Measurements from ENCODE around the gene CALHM3. TPM values are rescaled to one million over a fixed set of nuclear protein-coding genes. Genes with fewer than 3 reads are reported as not detected.
"Not testable (repeated sequence)": the region's sequence is repeated elsewhere in the genome, so short reads cannot be mapped to it uniquely, and the experiment has no call there.

CALHM3 gene
- total RNA-seq, 2 donors from 2014 or later, result 0.52 TPM; not detected in 1

DNA sequence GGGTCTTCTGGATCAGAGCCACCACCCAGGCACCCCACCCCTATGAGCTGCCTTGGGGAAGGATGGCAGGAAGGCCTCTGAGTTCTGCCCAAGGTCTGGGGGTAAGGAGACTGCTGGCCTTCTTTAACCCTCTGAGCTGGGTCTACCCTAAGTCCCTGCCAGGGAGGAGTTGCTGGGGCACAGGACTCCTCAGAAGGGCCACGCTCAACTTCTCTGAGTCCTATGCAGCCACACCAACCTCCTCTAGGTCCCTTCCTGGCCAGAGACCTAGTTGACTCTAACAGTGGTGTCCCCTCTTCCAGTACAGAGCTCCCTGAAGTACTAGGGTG, 11.9 kb upstream of the CALHM3 start:
- Histone ChIP-seq H3K4me1 (peaks cover 20% of the 10 kb centered on the region), H3K4me3 (no peak overlapping the region), H3K36me3 (replicated peaks in 1 of 2; ENCODE audit: insufficient read depth in 1 of 2, low read depth in 2 of 2) (no peaks in the 10 kb centered on the region), H3K27me3 (no peaks in the 10 kb centered on the region), H3K27ac (peak overlapping the region in 1 of 4 donors; percentile 42), H3K9me3 (no peaks in the 10 kb centered on the region)
- ATAC-seq (no peak), DNase-seq (no peak)
- WGBS, 2 donors, result 73% methylated on average over 1 of the region's 1 CpG; no CpG with 5 or more reads in 1 of the 2 donors
- no peak for TF ChIP-seq POLR2A (IDR thresholded peaks at IDR 0.05)
- TF ChIP-seq, protein P1, sequence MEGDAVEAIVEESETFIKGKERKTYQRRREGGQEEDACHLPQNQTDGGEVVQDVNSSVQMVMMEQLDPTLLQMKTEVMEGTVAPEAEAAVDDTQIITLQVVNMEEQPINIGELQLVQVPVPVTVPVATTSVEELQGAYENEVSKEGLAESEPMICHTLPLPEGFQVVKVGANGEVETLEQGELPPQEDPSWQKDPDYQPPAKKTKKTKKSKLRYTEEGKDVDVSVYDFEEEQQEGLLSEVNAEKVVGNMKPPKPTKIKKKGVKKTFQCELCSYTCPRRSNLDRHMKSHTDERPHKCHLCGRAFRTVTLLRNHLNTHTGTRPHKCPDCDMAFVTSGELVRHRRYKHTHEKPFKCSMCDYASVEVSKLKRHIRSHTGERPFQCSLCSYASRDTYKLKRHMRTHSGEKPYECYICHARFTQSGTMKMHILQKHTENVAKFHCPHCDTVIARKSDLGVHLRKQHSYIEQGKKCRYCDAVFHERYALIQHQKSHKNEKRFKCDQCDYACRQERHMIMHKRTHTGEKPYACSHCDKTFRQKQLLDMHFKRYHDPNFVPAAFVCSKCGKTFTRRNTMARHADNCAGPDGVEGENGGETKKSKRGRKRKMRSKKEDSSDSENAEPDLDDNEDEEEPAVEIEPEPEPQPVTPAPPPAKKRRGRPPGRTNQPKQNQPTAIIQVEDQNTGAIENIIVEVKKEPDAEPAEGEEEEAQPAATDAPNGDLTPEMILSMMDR (IDR thresholded peaks at IDR 0.05), result no peak
- intact Hi-C loops (cut with DNase I), result no loop called here

DNA sequence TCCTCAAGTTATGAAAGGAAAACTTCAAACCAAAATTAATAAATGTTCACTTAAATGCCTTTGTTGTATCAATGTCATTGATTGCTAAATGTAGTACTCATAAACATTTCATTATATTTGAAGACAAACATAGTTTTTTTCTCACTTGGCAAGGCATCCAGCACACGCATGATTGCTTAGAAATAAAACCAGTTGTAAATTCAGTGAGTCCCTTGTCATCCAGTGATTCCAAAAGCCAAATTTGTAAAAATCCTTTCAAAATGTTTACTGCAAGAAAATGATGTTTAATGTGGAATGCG, 8.3 kb upstream of the CALHM3 start:
- Histone ChIP-seq H3K27me3 (no peaks in the 10 kb centered on the region), H3K27ac (no peak overlapping the region), H3K4me3 (no peak overlapping the region), H3K36me3 (replicated peaks in 1 of 2; ENCODE audit: insufficient read depth in 1 of 2, low read depth in 2 of 2) (no peaks in the 10 kb centered on the region), H3K9me3 (no peaks in the 10 kb centered on the region), H3K4me1 (peaks cover 3% of the 10 kb centered on the region)
- ATAC-seq (no peak), DNase-seq (no peak)
- intact Hi-C loops (cut with DNase I), result no loop called here
- TF ChIP-seq, protein P1 (IDR thresholded peaks at IDR 0.05), result no peak
- TF ChIP-seq POLR2A (IDR thresholded peaks at IDR 0.05), result no peak
- 57 to 62% methylated on average over 2 of the region's 2 CpGs for WGBS, 2 donors

- H3K27ac ChIP-seq, ATAC-seq: not testable (repeated sequence)
Observed at GRCh38 chr10:103486635-103487409, 7.8 kb upstream of the CALHM3 start.

DNA sequence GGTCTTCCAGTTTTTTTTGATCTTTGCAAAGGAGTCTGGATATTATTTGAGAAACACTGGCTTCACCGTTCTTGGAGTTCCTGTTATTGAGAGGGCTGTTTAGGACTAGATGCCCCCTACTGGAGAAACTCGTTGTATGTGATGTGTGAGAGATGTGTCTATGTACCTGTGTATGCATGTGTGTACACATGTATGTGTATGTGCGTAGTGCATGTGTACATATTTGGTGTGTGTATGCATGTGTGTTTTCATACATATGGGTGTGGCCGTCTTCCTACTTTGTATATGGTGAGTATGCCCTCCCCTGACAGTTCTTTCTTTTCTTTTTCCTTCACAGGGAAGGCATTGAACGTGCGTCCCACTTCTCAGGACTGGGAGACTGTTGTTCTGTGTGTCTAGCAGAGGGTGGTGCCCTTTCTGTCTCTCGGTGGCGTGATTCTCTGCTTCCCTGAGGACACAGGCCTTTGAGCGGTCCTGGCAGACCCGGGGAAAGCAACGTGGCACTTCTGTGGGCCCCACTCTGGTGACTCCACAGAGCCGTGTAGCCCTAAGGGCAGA, 3.0 kb upstream of the CALHM3 start:
- ATAC-seq (peak; percentile 55), DNase-seq (peak in 2 of 4 donors; percentile 37 to 65)
- Histone ChIP-seq H3K27me3 (no peaks in the 10 kb centered on the region), H3K4me1 (peaks cover 8% of the 10 kb centered on the region), H3K9me3 (no peaks in the 10 kb centered on the region), H3K4me3 (no peak overlapping the region), H3K27ac (no peak overlapping the region), H3K36me3 (replicated peaks in 1 of 2; ENCODE audit: insufficient read depth in 1 of 2, low read depth in 2 of 2) (no peaks in the 10 kb centered on the region)
- intact Hi-C loops (cut with DNase I), result no loop called here
- TF ChIP-seq POLR2A (IDR thresholded peaks at IDR 0.05), result no peak
- TF ChIP-seq, protein P1 (IDR thresholded peaks at IDR 0.05), result peak; percentile 25 to 61 (median 46)
- 53 to 59% methylated on average over 11 to 12 of the region's 12 CpGs for WGBS, 2 donors

More at GRCh38 chr10:103486635-103487409, 7.8 kb upstream of the CALHM3 start:
- 77 to 90% methylated on average over 7 to 8 of the region's 8 CpGs for WGBS, 2 donors
- H3K4me3 ChIP-seq; H3K27me3 ChIP-seq; H3K9me3 ChIP-seq; H3K4me1 ChIP-seq; DNase-seq; intact Hi-C loops (cut with DNase I); H3K36me3 ChIP-seq (replicated peaks in 1 of 2; ENCODE audit: insufficient read depth in 1 of 2, low read depth in 2 of 2): not testable (repeated sequence)

DNA sequence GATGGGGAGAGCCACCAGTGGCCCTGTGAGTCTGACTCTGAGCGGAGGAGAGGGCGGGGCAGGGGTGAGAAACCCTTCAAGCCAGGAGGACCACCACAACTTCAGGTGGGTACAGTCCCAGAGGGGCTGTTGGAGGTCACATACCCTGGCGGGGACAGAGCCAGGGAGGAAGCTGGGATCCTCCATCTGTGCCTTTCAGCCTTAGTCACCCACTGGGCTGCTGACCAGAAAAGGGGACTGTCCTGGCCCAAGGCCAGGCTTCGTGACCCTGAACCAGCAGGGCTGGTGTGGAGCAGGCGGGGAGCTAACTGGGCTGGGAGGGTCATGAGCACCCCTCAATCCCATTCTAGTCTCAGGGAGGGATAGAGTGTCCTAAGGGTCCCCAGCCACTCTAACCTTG, 1.5 kb upstream of the CALHM3 start:
- 52 to 61% methylated on average over 4 to 5 of the region's 5 CpGs for WGBS, 2 donors
- peak; percentile 50 for ATAC-seq
- Histone ChIP-seq H3K27me3 (no peaks in the 10 kb centered on the region), H3K27ac (peak overlapping the region in 1 of 4 donors; percentile 11), H3K36me3 (replicated peaks in 1 of 2; ENCODE audit: insufficient read depth in 1 of 2, low read depth in 2 of 2) (no peaks in the 10 kb centered on the region), H3K4me3 (no peak overlapping the region), H3K4me1 (peaks cover 8% of the 10 kb centered on the region), H3K9me3 (no peaks in the 10 kb centered on the region)
- intact Hi-C loops (cut with DNase I), result no loop called here
- TF ChIP-seq POLR2A (IDR thresholded peaks at IDR 0.05), result no peak
- TF ChIP-seq, protein P1 (IDR thresholded peaks at IDR 0.05), result no peak
- DNase-seq, result peak; percentile 44 to 81 (median 60)
